GM19351 (cell line): Measurements from ENCODE around the gene YTHDF1.
"Not testable (repeated sequence)": the region's sequence is repeated elsewhere in the genome, so short reads cannot be mapped to it uniquely, and the experiment has no call there.

Source experiments
- ATAC-seq: cut with Tn5 transposase; IDR thresholded peaks from one replicate; pipeline ENCODE4 v1.9.1; 2021; ENCODE audit warnings: mild to moderate bottlenecking, moderate library complexity; ENCODE audit not compliant: unreplicated experiment

Gene YTHDF1

GRCh38 chr20:63158845-63159244 is 57.1 kb downstream of the YTHDF1 start:
- no peak for ATAC-seq

GRCh38 chr20:63158352-63158751 is 57.6 kb downstream of the YTHDF1 start:
- ATAC-seq, result no peak

GRCh38 chr20:63157431-63157830 is 58.5 kb downstream of the YTHDF1 start:
- not testable (repeated sequence) for ATAC-seq

- ATAC-seq, result no peak
These were observed 59.7 kb downstream of the YTHDF1 start for GRCh38 chr20:63156221-63156671.

GRCh38 chr20:63155266-63156165 is 60.4 kb downstream of the YTHDF1 start:
- no peak for ATAC-seq

- no peak for ATAC-seq
These were observed 61.5 kb downstream of the YTHDF1 start for GRCh38 chr20:63154395-63154794.

GRCh38 chr20:63153254-63154221 is 62.4 kb downstream of the YTHDF1 start:
- ATAC-seq, result no peak

GRCh38 chr20:63152322-63153253 is 63.3 kb downstream of the YTHDF1 start:
- ATAC-seq, result no peak

- no peak for ATAC-seq
These were observed 64.2 kb downstream of the YTHDF1 start for GRCh38 chr20:63151554-63152321.

- ATAC-seq, result no peak
These were observed 64.9 kb downstream of the YTHDF1 start for GRCh38 chr20:63150911-63151531.

- ATAC-seq, result no peak
These were observed 65.5 kb downstream of the YTHDF1 start for GRCh38 chr20:63150391-63150898.

GRCh38 chr20:63149531-63150192 is 66.3 kb downstream of the YTHDF1 start:
- ATAC-seq, result no peak

GRCh38 chr20:63148696-63149095 is 67.2 kb downstream of the YTHDF1 start:
- no peak for ATAC-seq

- no peak for ATAC-seq
These were observed 68.4 kb downstream of the YTHDF1 start for GRCh38 chr20:63147532-63147931.
